Stimulated activated naive CD4-positive, alpha-beta T cell (primary cell): ENCODE measurements around the gene POLL.
"Not testable (repeated sequence)": the region's sequence is repeated elsewhere in the genome, so short reads cannot be mapped to it uniquely, and the experiment has no call there.

Experiments used
- DNase-seq, 6 experiments: peaks; one replicate each; lab custom pipeline; 2025; lab: John Stamatoyannopoulos, UW

The POLL gene

DNA sequence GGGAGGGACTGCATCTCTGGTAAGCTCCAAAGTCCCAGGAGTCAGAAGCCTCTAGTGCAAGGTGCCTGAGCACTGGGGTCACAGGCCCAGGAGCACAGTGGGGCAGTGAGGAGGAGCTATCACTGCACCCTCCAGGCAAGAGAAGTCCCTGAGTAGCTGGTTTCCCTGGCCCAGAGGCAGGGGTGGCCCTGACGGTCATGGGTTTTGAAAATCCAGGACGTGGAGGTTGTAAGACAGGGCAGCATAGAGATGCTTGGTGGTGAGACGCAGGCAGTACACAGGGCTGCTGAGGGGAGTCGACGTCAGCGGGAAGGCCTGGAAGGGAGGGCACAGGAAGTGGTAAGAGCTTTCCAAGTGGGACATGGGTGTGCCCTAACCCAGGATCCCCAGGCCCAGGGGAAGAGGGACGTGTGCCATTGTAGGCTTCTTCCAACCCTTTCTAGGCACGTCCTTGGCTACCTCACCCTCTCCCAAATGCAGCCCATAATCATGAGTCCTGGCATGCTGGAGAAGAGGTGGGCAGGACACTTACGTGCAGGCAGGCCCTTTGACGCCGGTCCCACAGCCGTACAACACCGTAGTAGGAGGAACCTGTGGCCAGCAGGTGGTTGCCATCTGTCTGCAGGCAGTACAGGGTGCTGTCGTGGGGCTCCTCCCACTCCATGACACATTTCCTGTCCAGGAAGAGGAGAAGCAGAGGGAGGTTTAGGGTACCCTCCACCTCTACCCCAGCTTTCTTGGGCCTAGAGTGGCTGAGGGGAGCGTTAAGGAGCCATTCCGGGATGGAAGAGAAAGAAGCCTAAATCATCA lies 23.2 kb upstream of the POLL start:
- no peak for DNase-seq

DNA sequence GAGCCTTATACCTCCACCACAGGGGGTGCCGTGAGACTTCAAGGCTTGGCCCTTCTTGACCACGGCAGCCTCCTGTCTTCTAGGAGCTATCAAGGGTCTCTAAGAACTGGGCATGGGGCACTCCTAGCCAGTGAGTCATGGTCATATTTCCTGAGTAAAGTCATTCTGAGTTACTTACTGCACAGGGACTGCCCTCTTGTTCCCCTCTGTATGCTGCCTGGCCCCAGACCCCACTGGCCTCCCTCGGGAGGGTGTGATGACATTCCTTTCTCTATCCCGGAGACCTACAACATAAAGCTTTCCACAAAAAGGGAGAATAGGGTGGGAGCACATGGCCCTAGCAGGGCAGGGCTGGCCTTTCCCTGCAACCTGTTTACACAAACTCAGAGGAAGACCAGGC lies 21.4 kb upstream of the POLL start:
- DNase-seq: no peak

DNA sequence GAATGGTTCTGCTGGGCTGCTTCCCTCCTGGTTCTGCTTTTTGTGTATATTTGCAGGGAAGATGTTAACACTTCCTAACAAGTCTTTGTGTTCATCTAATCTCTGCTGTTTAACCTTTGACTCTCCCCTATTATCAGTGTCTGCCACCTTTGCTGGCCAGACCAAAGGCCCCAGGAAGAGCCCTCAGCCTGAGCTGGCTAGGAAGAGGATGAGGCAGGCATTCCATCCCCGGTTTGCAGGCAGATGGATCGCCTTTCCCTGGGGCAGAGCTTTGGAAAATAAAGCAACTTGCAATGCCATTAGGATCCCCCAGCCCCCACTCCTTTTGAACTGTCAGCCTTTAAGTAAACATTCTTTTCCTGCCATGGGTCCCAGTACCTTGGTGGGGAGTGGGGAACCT lies 19.1 kb upstream of the POLL start:
- no peak for DNase-seq

DNA sequence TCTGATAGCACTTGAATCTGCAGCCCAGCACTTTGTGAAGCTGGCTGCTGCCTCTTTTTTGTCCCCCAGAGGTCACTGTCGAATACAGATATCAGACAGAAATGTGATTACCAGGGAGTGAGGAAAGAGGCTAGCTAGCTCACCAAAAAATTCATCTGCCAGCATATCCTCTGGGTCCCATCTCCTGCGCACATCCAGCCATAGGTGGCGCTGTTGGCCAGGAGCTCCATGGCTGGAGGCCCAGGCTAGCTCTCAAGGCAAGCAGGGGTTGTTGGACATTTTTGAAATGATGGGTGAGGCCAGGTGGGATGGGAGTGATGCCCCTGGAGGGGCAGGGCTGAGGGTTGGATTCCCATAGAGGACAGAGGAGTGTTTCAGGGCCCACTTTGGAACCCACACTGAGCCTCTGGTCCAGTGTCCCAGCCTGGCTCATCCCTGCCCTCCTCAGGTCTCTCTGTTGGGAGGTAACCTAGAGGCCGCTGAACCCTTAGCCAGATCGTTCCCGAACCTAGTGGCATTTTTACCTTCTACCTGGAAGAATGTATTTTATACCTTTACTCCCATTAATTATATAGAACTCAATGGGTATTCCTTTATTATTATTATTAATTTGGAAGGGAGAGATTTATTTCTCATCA lies 14.8 kb upstream of the POLL start:
- DNase-seq: peak; percentile 8 to 46 (median 24)

DNA sequence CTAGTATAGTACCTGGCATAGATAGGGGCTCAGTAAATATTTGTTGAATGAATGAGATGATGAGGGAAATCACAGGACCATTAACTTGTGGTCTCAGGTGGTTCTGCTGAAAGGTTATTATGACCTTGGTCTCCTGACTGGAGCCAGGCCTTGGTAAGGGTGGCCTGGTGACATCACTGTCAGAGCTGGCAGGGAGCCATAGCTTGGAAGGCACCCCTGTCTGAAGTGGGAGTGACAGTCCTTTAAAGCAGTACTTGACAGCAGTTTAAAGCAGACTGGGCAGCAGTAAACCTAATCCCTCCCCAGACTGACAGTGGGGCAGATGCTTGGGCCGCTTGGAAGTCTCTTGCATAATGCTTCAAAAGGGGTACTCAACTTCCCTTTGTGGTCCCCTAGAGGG lies 13.5 kb upstream of the POLL start:
- no peak for DNase-seq

DNA sequence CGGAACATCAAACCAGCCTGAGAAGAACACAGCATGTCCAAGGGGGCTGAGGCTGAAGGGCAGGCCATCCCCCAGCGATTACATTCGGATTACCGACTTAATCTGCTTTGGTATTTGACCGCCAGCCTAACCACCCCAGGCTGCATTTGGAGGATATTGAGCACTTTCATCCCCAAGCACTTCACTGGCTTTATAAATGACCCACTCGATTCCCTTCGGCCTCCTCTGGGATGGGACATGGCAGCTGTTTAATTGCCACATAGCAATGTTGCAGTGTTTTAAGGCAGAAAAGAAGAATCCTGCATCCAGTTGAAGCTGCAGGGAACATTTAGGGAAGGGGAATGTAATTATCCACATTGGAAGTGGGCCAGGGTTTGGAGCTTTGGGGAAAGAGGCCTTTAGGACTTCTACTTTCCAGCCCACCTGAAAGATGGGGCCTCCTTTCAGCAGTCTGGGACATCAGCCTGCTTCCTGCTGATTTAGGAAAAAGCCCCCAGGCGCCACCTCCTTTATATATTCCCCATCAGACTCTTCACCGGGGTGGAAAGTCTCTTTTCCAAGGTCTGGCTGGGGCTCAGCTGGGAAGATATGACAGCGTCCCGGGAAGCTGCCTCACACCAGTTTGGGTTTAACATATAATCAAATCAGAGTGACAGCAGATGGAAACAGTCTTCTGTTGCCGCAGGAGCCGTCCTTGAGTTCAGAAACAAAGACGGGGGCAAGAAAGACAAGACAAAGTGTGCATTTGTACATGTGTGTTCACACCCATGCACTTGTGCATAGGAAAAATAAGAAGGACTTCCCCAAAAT lies 9.2 kb upstream of the POLL start:
- DNase-seq: no peak

DNA sequence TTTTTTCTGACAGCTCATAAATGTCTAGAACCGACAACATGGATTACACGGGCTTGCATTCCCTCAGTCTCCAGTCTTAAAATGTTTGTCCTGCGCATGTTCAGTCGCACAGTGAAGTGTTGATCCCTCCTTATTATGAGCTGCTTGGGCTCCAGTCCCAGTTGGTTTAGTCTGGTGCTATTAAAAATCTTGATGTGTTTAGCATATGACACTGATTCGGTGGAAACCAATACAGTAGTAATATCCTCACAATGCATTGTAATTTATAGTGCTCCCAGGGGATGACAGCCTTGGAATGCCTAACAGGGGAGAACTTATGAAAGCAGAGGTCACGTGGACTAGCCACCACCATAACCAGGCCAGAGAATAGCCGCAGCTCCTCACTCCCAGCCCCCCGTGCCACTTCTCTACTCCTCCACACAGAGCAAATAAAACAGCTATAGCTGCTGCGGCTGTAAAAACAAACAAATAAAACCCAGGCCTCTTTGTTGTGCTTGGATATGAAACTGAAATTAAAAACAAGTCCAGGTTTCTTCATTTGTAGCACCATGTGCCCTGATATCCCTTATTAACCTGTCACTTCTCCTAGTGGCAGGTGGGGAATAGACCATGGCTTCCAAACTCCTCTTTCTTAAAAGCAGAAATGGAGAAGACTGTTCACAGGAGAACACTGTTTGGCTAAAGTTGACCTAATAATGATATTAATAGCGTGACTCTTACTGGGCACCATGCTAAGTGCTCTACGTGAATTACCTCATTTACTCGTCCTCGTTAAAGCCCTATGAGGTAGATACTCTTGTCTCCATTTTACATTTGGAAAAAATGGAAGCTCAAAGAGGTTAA lies 7.8 kb upstream of the POLL start:
- DNase-seq: no peak

DNA sequence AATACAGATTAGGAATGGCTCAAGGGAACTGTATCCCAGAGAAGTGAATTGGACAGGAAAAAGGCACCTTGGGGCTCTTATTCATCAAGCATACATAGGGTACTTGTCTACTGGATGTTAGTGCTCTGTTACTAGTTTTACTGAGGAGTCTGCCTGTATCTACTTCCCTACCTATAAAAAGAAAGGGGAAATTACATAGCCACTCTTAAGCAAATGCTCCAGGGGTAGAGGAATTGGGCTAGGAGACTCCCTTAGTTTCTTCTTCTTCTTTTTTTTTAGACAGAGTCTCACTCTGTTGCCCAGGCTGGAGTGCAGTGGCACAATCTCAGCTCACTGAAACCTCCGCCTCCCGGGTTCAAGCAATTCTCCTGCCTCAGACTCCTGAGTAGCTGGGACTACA lies 5.3 kb upstream of the POLL start:
- not testable (repeated sequence) for DNase-seq

DNA sequence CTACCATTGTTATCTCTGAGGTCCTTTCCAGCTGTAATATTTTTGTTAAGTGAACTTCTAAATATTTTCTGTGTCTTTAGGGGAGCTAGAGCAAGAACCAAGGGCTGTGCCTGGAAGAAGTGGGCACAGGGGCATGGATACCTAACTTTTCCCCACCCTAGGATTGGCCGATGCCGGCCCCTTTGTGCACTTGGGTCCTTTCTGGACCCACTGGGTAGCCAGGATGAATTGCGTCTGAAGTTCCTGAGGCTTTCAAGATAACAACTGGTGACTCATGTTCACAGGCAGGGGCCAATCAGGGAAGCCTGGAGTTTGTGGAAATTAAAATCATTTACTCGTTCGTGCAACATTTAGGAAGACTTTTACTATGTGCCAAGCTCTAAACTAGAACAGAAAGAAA lies 822 bp upstream of the POLL start:
- no peak for DNase-seq

DNA sequence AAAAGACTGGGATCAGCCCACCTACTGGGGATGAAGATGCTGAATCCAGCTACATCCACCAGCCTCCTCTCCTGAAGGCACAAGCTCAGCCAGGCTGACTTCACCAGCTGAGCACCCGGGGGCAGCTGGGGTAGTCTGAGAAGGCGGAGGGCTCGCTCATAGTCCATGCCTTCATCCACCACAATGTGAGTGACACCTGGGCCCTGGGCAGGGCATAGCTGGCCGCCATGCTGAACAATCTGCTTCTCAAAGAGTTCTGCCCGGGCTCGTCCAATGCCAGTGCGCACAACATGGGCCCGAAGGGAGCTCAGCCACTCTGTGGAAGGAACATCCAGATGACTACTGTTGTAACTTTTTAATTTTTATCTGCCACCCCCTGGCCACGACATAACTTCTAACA lies 2.2 kb downstream of the POLL start:
- no peak for DNase-seq

DNA sequence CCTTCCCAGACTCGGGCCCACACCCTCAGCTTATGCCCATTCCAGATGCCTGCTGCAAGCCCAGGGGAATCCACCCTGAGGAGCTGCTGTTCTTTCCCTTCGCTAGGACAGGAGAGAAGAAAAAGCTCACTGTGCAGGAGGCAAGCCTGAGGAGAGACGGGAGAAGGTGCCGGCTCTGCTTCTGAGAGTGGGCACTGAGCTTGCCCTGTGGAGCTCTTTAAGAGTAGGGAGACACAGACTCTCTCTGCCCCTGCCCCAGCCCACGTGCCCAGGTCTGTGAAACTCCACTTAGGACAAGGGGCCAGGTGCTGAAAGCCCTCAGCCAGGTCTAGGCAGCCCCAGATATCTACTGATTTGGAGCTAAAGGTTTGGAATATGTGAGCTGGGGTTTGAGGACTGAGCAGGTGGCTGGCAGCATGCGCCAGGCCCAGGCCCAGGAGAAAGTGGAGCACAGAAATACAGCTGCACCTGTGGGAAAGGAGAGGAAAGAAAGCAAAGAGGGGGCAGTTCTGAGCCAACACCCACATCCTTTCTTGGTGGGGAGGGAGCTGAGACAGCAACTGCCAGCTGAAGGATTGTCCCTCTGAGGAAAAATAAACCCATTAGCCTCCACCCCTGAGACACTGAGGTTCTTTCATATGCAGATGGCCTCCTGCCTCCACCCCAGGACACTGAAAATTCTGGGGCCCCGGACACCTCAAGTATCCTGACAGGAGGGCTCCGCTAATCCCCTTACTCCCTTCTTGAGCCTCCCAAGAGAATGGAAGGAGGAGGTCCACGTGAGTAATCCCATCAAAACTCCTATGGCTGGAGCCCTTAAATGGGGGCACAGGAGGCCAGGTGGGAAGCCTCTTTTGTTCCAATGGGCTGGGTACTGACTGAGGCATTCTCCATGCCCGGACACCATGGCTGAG lies 7.3 kb downstream of the POLL start:
- no peak for DNase-seq

DNA sequence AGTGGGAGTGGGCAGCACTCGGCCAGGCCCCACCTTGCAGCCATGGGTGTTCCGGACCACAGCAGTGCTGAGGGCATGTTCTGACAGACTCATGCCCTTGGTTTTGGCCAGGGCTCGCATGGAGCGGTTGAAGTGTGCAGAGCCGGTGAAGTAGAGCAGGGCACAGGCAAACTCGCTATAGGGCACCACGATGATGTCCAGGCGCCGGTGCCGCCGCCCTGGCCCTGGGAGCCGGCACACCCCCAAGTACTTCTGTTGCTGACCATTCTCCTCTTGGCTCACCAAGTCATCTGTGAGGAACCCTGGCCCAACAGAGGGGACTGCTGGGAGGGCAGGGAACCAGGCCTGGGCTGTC lies 8.6 kb downstream of the POLL start:
- no peak for DNase-seq

DNA sequence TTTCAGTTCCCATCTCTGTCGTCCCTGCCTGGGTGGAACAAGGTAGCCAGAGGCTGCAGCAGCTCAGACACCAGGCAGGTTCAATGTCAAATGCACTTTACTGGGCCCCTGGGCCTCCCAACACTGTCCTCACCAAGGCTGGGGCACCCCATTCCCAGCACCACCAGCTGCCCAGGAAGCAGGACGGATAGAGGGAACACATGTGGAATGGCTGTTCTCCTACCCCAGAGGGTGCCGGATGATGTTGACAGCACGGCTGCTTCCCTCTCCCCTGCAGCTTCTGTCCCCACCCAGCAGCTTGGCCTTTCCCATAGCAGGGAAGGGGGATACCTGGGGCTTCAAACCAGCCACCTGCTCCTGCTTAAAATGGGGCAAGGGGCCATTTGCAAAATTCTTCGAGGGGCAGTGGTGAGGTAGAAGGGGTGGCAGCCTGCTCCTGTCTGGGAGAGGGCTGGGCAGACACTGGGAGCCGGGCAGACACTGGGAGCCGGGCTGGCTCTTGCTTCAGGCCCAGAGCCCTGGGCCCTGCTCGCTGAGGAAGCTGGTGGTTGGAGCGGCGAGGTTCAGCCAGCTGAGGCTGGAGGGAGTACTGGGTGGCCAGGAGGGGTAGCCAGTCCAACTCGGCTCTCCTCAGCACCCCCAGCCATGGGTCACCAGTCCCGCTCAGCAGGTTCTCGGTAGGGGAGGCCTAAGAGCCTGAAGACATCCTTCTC lies 9.1 kb downstream of the POLL start:
- DNase-seq: no peak

DNA sequence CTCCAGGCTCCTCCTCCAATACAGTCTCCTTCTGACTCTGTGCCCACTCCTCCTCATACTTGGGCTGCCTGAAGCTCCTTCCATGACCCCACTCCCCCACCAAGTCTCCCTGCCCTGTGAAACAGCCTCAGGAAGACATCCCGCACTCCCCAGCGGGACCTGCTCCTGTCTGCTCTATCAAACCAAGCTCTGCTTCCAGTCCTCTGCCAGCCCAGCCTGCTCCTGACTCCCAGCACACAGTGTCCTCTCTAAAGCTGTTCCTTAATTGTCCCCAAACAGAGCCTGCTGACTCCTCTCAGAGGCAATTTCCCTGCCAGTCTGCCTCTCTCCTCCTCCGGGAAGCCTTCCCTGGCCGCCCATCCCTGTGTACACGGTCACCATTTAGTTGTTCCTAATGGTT lies 9.9 kb downstream of the POLL start:
- no peak for DNase-seq

DNA sequence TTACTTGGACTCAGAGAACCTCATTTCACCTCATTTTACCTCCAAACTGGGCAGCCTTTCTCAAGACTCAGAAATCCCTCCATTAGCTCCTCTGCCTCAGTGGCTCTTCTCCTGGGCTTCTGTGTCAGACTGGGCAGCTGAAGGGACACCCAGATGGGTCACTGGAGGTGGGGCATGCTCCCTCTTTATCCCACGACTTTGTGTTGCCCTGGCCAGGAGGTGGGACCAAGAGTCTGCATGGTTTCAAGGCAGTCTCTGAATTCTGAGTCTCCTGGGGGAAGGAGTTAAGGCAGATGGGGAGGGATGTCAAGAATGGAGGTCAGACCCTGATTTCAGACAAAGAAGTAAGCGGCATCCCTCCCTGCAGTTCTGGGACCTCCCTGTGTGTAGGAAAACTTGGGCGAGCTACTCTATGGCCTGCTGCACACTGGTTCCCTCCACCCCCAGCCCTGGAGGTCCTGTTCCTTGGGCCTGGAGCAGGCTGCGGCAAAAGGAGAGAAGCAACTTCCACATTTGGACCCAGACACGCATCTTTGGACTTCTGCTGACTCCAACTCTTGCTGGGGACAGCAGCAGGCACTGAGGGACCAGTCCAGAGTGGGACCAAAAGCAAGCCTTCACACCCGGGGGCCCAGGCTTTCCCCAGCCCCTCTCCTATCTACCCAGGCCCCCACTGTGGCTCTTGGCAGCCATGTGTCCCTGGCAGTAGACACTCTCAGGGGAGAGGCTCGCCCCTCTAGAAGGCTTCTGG lies 10.8 kb downstream of the POLL start:
- no peak for DNase-seq

DNA sequence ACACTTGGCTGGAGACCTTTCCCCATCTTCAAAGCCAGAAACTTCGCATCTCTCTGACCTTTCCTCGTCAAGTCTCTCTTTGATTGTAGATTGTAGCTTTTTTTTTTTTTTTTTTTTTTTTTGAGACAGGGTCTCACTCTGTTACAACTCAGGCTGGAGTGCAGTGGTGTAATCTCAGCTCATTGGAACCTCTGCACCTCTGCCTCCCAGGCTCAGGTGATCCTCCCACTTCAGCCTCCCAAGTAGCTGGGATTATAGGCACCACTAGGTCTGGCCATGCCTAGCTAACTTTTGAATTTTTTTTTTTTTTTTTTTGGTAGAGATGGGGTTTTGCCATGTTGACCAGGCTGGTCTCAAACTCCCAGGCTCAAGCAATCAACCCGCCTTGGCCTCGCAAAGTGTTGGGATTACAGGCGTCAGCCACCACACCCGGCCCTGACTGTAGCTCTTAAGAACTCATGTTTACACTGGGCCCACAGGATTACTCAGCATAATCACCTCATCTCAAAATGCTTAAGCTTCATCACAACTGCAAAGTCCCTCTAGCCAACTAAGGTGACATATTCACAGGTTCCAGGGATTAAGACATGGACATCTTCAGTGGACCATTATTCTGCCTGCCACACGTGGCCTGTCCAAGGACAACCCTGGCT lies 11.7 kb downstream of the POLL start:
- no peak for DNase-seq

DNA sequence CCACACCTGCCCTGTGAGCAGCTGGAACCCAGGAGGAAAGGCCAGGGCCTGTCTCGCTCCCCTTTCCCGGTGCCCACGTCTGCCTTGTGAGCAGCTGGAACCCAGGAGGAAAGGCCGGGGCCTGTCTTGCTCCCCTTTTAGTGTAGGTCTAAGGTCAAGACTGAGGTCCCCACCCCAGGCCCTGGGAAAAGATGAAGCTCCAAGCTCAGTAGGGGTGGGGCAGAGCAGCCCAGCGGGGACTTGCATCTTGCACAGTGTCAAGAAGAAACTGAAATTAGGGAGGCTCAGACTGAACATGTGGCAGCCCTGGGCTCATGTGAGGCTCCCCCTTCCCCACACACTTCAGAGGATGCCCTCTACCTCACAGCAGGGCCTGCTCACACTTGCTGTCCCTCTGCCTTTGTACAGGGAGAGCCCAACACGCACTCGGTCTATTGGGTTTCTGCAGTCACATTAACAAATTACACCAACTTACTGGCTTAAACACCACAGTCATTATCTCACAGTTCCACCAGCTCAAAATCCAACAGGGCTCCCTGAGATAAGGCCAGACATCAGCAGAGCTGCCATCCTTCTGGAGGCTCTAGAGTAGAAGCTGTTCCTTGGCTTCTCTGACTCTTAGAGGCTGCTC lies 12.4 kb downstream of the POLL start:
- no peak for DNase-seq

DNA sequence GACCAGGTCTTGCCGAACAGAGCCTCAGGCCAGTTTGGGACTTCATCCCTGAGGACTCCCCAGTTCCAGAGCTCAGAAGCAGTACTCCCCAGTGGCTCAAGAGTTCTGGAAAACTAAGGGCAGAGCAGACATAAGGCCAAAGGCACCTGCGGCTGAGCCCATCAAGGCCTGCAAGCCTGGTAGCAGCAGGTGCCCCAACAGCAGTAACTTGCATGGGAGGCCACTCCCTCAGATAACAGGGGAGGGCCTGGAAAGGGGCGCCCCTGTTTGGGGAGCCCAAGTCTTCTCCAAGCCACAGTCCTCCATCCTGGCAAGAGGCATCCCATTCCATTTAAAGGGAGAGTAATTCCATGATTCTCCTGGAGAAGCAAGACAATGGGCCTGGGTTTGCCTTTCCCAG lies 13.0 kb downstream of the POLL start:
- DNase-seq: no peak
